GM21526 (cell line): Measurements from ENCODE around the gene DCDC2.
"Not testable (repeated sequence)": the region's sequence is repeated elsewhere in the genome, so short reads cannot be mapped to it uniquely, and the experiment has no call there.

Experiments
- ATAC-seq: cut with Tn5 transposase; IDR thresholded peaks from one replicate; pipeline ENCODE4 v1.9.1; 2021; ENCODE audit warnings: moderate library complexity; ENCODE audit not compliant: unreplicated experiment, low FRiP score

The DCDC2 gene

GRCh38 chr6:24329022-24329421 is 28.8 kb downstream of the DCDC2 start:
- no peak for ATAC-seq

- ATAC-seq, result no peak
Observed at GRCh38 chr6:24327756-24328155, 30.1 kb downstream of the DCDC2 start.

- no peak for ATAC-seq
Observed at GRCh38 chr6:24325978-24326377, 31.9 kb downstream of the DCDC2 start.

- ATAC-seq, result no peak
Observed at GRCh38 chr6:24324617-24325016, 33.2 kb downstream of the DCDC2 start.

GRCh38 chr6:24323632-24324337 is 34.1 kb downstream of the DCDC2 start:
- no peak for ATAC-seq

GRCh38 chr6:24322924-24323323 is 34.9 kb downstream of the DCDC2 start:
- no peak for ATAC-seq

GRCh38 chr6:24322446-24322845 is 35.4 kb downstream of the DCDC2 start:
- not testable (repeated sequence) for ATAC-seq

GRCh38 chr6:24321538-24322162 is 36.2 kb downstream of the DCDC2 start:
- no peak for ATAC-seq

GRCh38 chr6:24313251-24314141 is 44.4 kb downstream of the DCDC2 start:
- no peak for ATAC-seq

- not testable (repeated sequence) for ATAC-seq
Observed at GRCh38 chr6:24311775-24312174, 46.1 kb downstream of the DCDC2 start.

- no peak for ATAC-seq
Observed at GRCh38 chr6:24307881-24308280, 50.0 kb downstream of the DCDC2 start.

GRCh38 chr6:24306936-24307335 is 50.9 kb downstream of the DCDC2 start:
- no peak for ATAC-seq

- no peak for ATAC-seq
Observed at GRCh38 chr6:24306038-24306437, 51.8 kb downstream of the DCDC2 start.

- no peak for ATAC-seq
Observed at GRCh38 chr6:24296944-24297343, 60.9 kb downstream of the DCDC2 start.

- ATAC-seq, result not testable (repeated sequence)
Observed at GRCh38 chr6:24293852-24294251, 64.0 kb downstream of the DCDC2 start.

- ATAC-seq, result no peak
Observed at GRCh38 chr6:24287239-24287638, 70.6 kb downstream of the DCDC2 start.

GRCh38 chr6:24284006-24284405 is 73.9 kb downstream of the DCDC2 start:
- ATAC-seq, result no peak

GRCh38 chr6:24283043-24283985 is 74.5 kb downstream of the DCDC2 start:
- peak; percentile 93 for ATAC-seq

- ATAC-seq, result no peak
Observed at GRCh38 chr6:24274441-24275083, 83.3 kb downstream of the DCDC2 start.
